Ovary (tissue), 9 donors: ENCODE measurements around the gene PKN2. TPM values are rescaled to one million over a fixed set of nuclear protein-coding genes. Genes with fewer than 3 reads are reported as not detected.

Source experiments
- DNase-seq, 5 donors: peaks; one replicate each; pipeline ENCODE4 v3.0.0-alpha.2; 2019 to 2020
- H3K27ac ChIP-seq, 2 donors: fragments of 200-600 bp; one replicate each; pipeline versions ENCODE4 v1.5.1 to v1.8.0; 2019 to 2022
- H3K27me3 ChIP-seq: fragments of 200-600 bp; one replicate; pipeline ENCODE4 v1.8.0; 2022
- H3K36me3 ChIP-seq: fragments of 200-600 bp; sonication (generic); one replicate; pipeline ENCODE4 v1.5.1; 2019
- H3K4me1 ChIP-seq: one replicate; pipeline ENCODE4 v1.8.1; 2013; ENCODE audit warnings: mild to moderate bottlenecking, moderate library complexity; ENCODE audit not compliant: insufficient read depth
- H3K4me3 ChIP-seq: fragments of 200-600 bp; sonication (generic); one replicate; pipeline ENCODE4 v1.5.1; 2017
- H3K9me3 ChIP-seq, 2 donors: fragments of 200-600 bp in 1 of 2; sonication (generic) in 1 of 2; one replicate each; pipeline versions ENCODE4 v1.5.1 to v1.8.1; 2013 to 2019; ENCODE audit warnings: mild to moderate bottlenecking in 1 of 2, moderate library complexity in 1 of 2
- EP300 ChIP-seq: sonication (generic); formaldehyde crosslinking; IDR thresholded peaks from one replicate; pipeline ENCODE4 v1.6.1; 2017; ENCODE audit warnings: antibody characterized with exemption
- POLR2A ChIP-seq: fragments of 450-650 bp; IDR thresholded peaks from one replicate; pipeline ENCODE4 v1.6.1; 2017; ENCODE audit warnings: antibody characterized with exemption, mild to moderate bottlenecking, moderate library complexity
- WGBS, 3 donors: extraction: QIAGEN DNeasy Blood & Tissue Kit in 1 of 3; methylation state at CpG; one replicate each; pipeline versions ENCODE4 v1.1.5 to v1.1.7; 2013 to 2017; 5-methylcytosine and 5-hydroxymethylcytosine counted together
- intact Hi-C, 4 donors: fragments of 100-400 bp; cut with DNase I; formaldehyde crosslinking; loops; one replicate each; pipeline versions ENCODE4 v1.11.0 to v1.15.1; 2022 to 2023
- polyA plus RNA-seq, 2 donors: library from polyadenylated mRNA; stranded (reverse); fragments of 200-250 nt in 1 of 2; fragments of 350-450 nt in 1 of 2; fragmentation: Illumina TruSeq in 1 of 2; extraction: RNeasy Lipid Tissue Mini Kit (QIAGEN cat#74804) in 1 of 2; gene quantifications; one replicate each; pipeline ENCODE4 v1.2.3, GENCODE V29; 2013 to 2014
- total RNA-seq, 7 donors: library from RNA; depleted of rRNA in 2 of 7; stranded (reverse); fragments of >200 nt in 2 of 7; fragmentation: NEBNext Ultra II Directional in 3 of 7; extraction: Animal tissue kit (Norgen Biotek cat#: 25700) in 3 of 7; gene quantifications; one replicate each; pipeline versions ENCODE4 v1.1.0 to v1.2.4, GENCODE V29; 2016 to 2023
- TF ChIP-seq, protein P1 (sequence below), 3 donors: fragments of 450-650 bp in 2 of 3; fragments of 200-600 bp in 1 of 3; IDR thresholded peaks; one replicate each; pipeline versions ENCODE4 v1.5.1 to v1.8.0; 2016 to 2022; ENCODE audit warnings: antibody characterized with exemption in 3 of 3, mild to moderate bottlenecking in 1 of 3
- donor health status: DM: no; HTN: no; CAD: no; lungs with moderate emphysema.
- donor health status: DM: no; HTN: no; CAD: no.
- donor health status: Bipolar disorder and iron deficiency.
- donor health status: DM: yes; HTN: yes; CAD: no.
- donor health status: DM: no; HTN: no; CAD: no.
- donor health status: DM: yes; HTN: yes; CAD: no.

Gene PKN2
- total and polyA plus RNA-seq, 9 donors: 17.8 to 58.9 (median 48.6) TPM

DNA sequence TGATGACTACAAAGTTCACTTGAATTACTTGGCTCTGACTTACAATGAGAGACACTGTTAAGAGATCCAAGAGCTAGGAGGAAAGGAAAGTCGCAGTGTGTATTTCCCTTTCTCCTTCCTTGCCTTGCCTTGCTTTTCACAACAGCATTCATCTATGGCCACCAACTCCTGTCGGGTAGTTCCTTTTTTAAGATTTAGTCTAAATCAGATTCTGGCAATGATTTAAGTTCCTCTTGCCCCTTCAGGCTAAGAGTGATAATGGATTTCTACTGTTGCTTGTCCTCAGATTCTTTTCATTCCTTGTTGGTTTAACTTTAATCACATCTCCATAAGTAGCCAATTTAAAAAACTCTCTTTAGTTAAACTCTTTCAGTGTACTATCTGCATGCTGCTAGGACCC, 115.4 kb downstream of the PKN2 start:
- no peaks in the 10 kb centered on the region for H3K36me3 ChIP-seq
- WGBS, 3 donors: 88 to 93% (median 92%) methylated on average over 2 of the region's 2 CpGs

DNA sequence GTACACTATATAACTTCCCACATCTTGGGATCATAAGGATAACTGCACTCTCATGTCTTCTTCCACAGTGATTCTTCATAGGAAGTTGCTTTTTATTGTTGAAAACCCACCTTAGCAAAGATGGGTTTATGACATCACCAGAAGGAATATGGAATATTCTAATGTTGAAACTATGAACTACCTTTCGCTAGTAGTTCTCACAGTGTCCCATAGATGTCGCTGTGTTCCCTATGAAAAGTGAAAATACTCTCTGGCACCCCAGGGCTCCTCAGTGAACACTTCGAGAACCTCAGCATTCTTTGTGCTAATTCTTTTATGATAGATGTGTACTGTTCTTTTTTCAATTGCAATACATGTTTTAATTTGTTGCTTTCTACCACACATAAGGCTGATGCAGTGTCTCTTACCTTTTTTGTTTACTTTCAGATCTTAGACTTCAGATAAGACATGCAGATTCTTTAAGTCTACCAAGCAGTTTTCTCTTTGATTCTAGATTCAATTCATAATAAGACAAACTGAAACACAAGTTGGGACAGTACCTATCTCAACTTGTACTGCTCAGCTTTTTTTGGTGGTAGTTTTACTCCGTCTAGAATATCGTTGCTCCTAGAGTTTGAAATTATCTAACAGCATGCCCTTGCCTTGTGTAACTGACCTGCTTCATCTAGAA, 116.4 kb downstream of the PKN2 start:
- H3K36me3 ChIP-seq: no peaks in the 10 kb centered on the region
- 90 to 94% (median 93%) methylated on average over 5 of the region's 5 CpGs for WGBS, 3 donors

More for the DNA sequence above, 115.4 kb downstream of the PKN2 start:
- DNase-seq: no peak
- Histone ChIP-seq H3K27me3 (no peaks in the 10 kb centered on the region), H3K4me1 (no peaks in the 10 kb centered on the region), H3K9me3 (no peaks in the 10 kb centered on the region), H3K4me3 (no peak overlapping the region), H3K27ac (no peak overlapping the region)
- TF ChIP-seq EP300: no peak
- TF ChIP-seq POLR2A: no peak
- TF ChIP-seq, protein P1, sequence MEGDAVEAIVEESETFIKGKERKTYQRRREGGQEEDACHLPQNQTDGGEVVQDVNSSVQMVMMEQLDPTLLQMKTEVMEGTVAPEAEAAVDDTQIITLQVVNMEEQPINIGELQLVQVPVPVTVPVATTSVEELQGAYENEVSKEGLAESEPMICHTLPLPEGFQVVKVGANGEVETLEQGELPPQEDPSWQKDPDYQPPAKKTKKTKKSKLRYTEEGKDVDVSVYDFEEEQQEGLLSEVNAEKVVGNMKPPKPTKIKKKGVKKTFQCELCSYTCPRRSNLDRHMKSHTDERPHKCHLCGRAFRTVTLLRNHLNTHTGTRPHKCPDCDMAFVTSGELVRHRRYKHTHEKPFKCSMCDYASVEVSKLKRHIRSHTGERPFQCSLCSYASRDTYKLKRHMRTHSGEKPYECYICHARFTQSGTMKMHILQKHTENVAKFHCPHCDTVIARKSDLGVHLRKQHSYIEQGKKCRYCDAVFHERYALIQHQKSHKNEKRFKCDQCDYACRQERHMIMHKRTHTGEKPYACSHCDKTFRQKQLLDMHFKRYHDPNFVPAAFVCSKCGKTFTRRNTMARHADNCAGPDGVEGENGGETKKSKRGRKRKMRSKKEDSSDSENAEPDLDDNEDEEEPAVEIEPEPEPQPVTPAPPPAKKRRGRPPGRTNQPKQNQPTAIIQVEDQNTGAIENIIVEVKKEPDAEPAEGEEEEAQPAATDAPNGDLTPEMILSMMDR (IDR thresholded peaks at IDR 0.05): no peak
- intact Hi-C loops: no loop called here

DNA sequence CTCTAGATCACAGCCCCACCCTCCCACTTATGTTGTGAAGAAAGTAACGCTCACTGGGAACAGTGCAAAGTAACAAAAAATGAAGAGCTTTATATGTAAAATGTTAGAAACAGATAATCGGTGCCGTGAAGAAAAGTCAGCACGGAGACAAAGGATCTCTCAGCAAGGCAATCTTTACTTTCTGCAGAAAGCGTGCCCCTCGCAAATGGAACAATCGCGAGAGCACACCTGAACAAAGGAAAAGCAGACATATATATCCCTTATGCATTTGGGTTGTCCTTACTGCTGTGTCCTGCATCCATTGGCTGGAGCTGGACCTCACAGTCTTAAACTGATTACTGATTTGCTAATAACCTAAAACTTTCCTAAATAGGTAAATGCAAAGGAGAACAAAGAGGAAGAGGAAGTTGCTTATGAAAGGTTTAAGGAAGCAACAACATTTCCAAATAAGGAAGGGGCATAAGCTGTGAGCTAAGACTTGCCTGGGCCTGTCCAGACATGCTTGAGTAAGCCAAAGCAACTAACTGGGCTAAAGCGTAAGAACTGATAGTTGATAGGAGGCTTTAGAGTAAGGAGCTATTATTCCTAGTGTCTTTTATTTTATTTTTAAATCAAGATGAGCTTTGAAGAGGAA, 117.6 kb downstream of the PKN2 start:
- Histone ChIP-seq H3K27me3 (no peaks in the 10 kb centered on the region), H3K27ac (no peak overlapping the region), H3K4me3 (no peak overlapping the region), H3K9me3 (no peaks in the 10 kb centered on the region), H3K4me1 (no peaks in the 10 kb centered on the region), H3K36me3 (no peaks in the 10 kb centered on the region)
- no peak for TF ChIP-seq POLR2A
- TF ChIP-seq, protein P1 (IDR thresholded peaks at IDR 0.05): no peak
- TF ChIP-seq EP300: no peak
- WGBS, 3 donors: 97 to 98% (median 97%) methylated on average over 9 of the region's 9 CpGs
- no peak for DNase-seq
- intact Hi-C loops: no loop called here

More for the DNA sequence above, 116.4 kb downstream of the PKN2 start:
- no peak for DNase-seq
- H3K27me3 ChIP-seq: no peaks in the 10 kb centered on the region
- intact Hi-C loops: no loop called here
- TF ChIP-seq POLR2A (no peak), EP300 (no peak)
- TF ChIP-seq, protein P1 (IDR thresholded peaks at IDR 0.05): no peak
- no peaks in the 10 kb centered on the region for H3K4me1 ChIP-seq
- no peak overlapping the region for H3K4me3 ChIP-seq
- H3K9me3 ChIP-seq: no peaks in the 10 kb centered on the region
- H3K27ac ChIP-seq: no peak overlapping the region

DNA sequence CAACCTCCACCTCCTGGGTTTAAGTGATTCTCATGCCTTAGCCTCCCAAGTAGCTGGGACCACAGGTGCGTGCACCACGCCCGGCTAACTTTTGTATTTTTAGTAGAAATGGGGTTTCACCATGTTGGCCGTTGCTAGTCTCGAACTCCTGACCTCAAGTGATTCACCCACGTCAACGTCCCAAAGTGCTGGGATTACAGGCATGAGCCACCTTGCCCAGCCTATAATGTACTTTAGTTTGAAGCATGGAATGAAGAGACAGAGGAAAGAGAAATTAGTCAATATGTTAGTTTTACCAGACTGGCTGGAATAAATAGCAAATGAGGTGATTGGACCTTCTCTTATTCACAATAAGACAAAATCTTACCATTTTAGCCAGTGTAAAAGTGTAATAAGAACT, 118.3 kb downstream of the PKN2 start:
- 93 to 97% (median 95%) methylated on average over 7 of the region's 7 CpGs for WGBS, 3 donors
- H3K27ac ChIP-seq: no peak overlapping the region
- no peak for TF ChIP-seq EP300
- TF ChIP-seq, protein P1 (IDR thresholded peaks at IDR 0.05): no peak
- no peak for TF ChIP-seq POLR2A
- H3K9me3 ChIP-seq: no peaks in the 10 kb centered on the region
- DNase-seq: no peak
- no peaks in the 10 kb centered on the region for H3K4me1 ChIP-seq
- no peak overlapping the region for H3K4me3 ChIP-seq
- H3K27me3 ChIP-seq: no peaks in the 10 kb centered on the region
- no peaks in the 10 kb centered on the region for H3K36me3 ChIP-seq
- intact Hi-C loops: no loop called here
